HCT116 (cell line): ENCODE results near the gene ZYG11A. TPM values are rescaled to one million over a fixed set of nuclear protein-coding genes. Genes with fewer than 3 reads are reported as not detected.

Source experiments
- ATAC-seq: fragments of 200-7000 bp; cut with Tn5 transposase; 2 replicates; pipeline ENCODE4 v1.9.1; 2020; ENCODE audit warnings: mild to moderate bottlenecking, moderate library complexity
- BruUV-seq: library from RNA; stranded (reverse); fragments of 400-500 nt; replicated peaks from 2 replicates; lab custom pipeline; 2021; lab: Mats Ljungman, UMichigan
- CTCF ChIA-PET: fragments of 300-600 bp; sonication (Branson Sonifier 250); formaldehyde crosslinking; loops from one replicate; lab custom pipeline; 2021; ENCODE audit warnings: antibody characterized with exemption; lab: Charles Lee
- POLR2A ChIA-PET: fragments of 300-600, 350-600 bp; sonication (Branson Sonifier 250); formaldehyde crosslinking; loops from one replicate; lab custom pipeline; 2021; ENCODE audit warnings: antibody characterized with exemption; lab: Charles Lee
- RAD21 ChIA-PET, 2 experiments: fragments of 300-600 bp; sonication (Branson Sonifier 250); formaldehyde crosslinking; loops; one replicate each; lab custom pipeline; 2023; ENCODE audit warnings: low total read pairs in 2 of 2; ENCODE audit not compliant: uncharacterized antibody in 2 of 2, unreplicated experiment in 2 of 2, low non-redundant PET in 1 of 2; lab: Charles Lee
- DNase-seq: peaks from one replicate; pipeline ENCODE4 v3.0.0-alpha.2; 2010; ENCODE audit warnings: low read depth, low spot score
- H2AFZ ChIP-seq: fragments of 200-600 bp; shearing (Covaris generic), sonication (generic); 2 replicates; pipeline ENCODE4 v1.6.1; 2017; ENCODE audit warnings: low read depth, mixed run types, mixed read lengths, antibody characterized with exemption, low read length; ENCODE audit not compliant: poor library complexity, severe bottlenecking
- H3K27ac ChIP-seq: 2 replicates; pipeline ENCODE4 v1.5.1; 2012; ENCODE audit warnings: low read depth, low read length
- H3K27me3 ChIP-seq: fragments of 200-600 bp; sonication (generic); 2 replicates; pipeline ENCODE4 v1.6.1; 2016; ENCODE audit warnings: mixed run types, low read length, mixed read lengths; ENCODE audit not compliant: insufficient read depth
- H3K36me3 ChIP-seq, 2 experiments: fragments of 200-500 bp in 1 of 2; fragments of 200-600 bp in 1 of 2; sonication (Bioruptor generic) in 1 of 2; sonication (generic) in 1 of 2; 2 replicates each; pipeline versions ENCODE4 v1.5.1 to v1.6.1; 2014 to 2016; ENCODE audit warnings: low read length in 2 of 2, inconsistent platforms in 1 of 2, mixed read lengths in 1 of 2, mixed run types in 1 of 2; ENCODE audit not compliant: insufficient read depth in 2 of 2, control insufficient read depth in 1 of 2
- H3K4me1 ChIP-seq, 2 experiments: fragments of 200-600 bp in 1 of 2; sonication (generic) in 1 of 2; 2 replicates each; pipeline versions ENCODE4 v1.5.1 to v1.6.1; 2012 to 2017; ENCODE audit warnings: low read length in 2 of 2, inconsistent platforms in 1 of 2, mild to moderate bottlenecking in 1 of 2, mixed read lengths in 1 of 2, mixed run types in 1 of 2, moderate library complexity in 1 of 2; ENCODE audit not compliant: insufficient read depth in 2 of 2, control insufficient read depth in 1 of 2
- H3K4me2 ChIP-seq: fragments of 200-600 bp; sonication (generic); 2 replicates; pipeline ENCODE4 v1.6.1; 2017; ENCODE audit warnings: mixed run types, low read length, mixed read lengths
- H3K4me3 ChIP-seq, 2 experiments: fragments of 200-600 bp in 1 of 2; sonication (generic) in 1 of 2; replicated peaks in 1 of 2; 2 replicates each; pipeline ENCODE4 v1.5.1; 2011 to 2016; ENCODE audit warnings: low read length in 2 of 2, control low read depth in 1 of 2, low read depth in 1 of 2, mild to moderate bottlenecking in 1 of 2, mixed read lengths in 1 of 2, mixed run types in 1 of 2
- H3K79me2 ChIP-seq: fragments of 200-600 bp; sonication (generic); 2 replicates; pipeline ENCODE4 v1.6.1; 2017; ENCODE audit warnings: mild to moderate bottlenecking, mixed run types, low read length, moderate library complexity, mixed read lengths; ENCODE audit not compliant: insufficient read depth
- H3K9ac ChIP-seq: fragments of 200-600 bp; sonication (generic); 2 replicates; pipeline ENCODE4 v1.6.1; 2016; ENCODE audit warnings: low read length, mixed read lengths
- H3K9me2 ChIP-seq: fragments of 200-600 bp; sonication (generic), shearing (Covaris generic); 2 replicates; pipeline ENCODE4 v1.6.1; 2017; ENCODE audit warnings: mixed run types, mild to moderate bottlenecking, moderate library complexity; ENCODE audit not compliant: insufficient read depth
- H3K9me3 ChIP-seq, 2 experiments: fragments of 200-500 bp in 1 of 2; fragments of 200-600 bp in 1 of 2; sonication (Bioruptor generic) in 1 of 2; sonication (generic) in 1 of 2; 2 replicates each; pipeline ENCODE4 v1.6.1; 2014 to 2017; ENCODE audit warnings: low read length in 2 of 2, mixed read lengths in 2 of 2, inconsistent platforms in 1 of 2, low read depth in 1 of 2, mild to moderate bottlenecking in 1 of 2, mixed run types in 1 of 2, moderate library complexity in 1 of 2; ENCODE audit not compliant: control insufficient read depth in 1 of 2, insufficient read depth in 1 of 2
- H4K20me1 ChIP-seq: fragments of 200-600 bp; sonication (generic), shearing (Covaris generic); 2 replicates; pipeline ENCODE4 v1.6.1; 2017; ENCODE audit warnings: mixed run types, mild to moderate bottlenecking, moderate library complexity; ENCODE audit not compliant: insufficient read depth
- ATF3 ChIP-seq: IDR thresholded peaks from 2 replicates; pipeline ENCODE4 v1.6.1; 2012
- CBX3 ChIP-seq: IDR thresholded peaks from 2 replicates; pipeline ENCODE4 v1.6.1; 2012; ENCODE audit warnings: low read depth
- CEBPB ChIP-seq: IDR thresholded peaks from 2 replicates; pipeline ENCODE4 v1.6.1; 2012; ENCODE audit warnings: low read depth
- EZH2 ChIP-seq: fragments of 200-600 bp; sonication (generic); IDR thresholded peaks from 2 replicates; pipeline ENCODE4 v1.6.1; 2017; ENCODE audit warnings: antibody characterized with exemption, mixed run types
- EZH2phosphoT487 ChIP-seq: fragments of 200-600 bp; IDR thresholded peaks from 2 replicates; pipeline ENCODE4 v1.6.1; 2018; ENCODE audit warnings: antibody characterized with exemption, borderline replicate concordance
- FOSL1 ChIP-seq: IDR thresholded peaks from 2 replicates; pipeline ENCODE4 v1.6.1; 2012; ENCODE audit warnings: low read depth
- JUND ChIP-seq: IDR thresholded peaks from 2 replicates; pipeline ENCODE4 v1.6.1; 2012
- MAX ChIP-seq: IDR thresholded peaks from 2 replicates; pipeline ENCODE4 v1.6.1; 2012
- RAD21 ChIP-seq: IDR thresholded peaks from 2 replicates; pipeline ENCODE4 v1.6.1; 2012; ENCODE audit warnings: low read depth, mild to moderate bottlenecking
- REST ChIP-seq: IDR thresholded peaks from 2 replicates; pipeline ENCODE4 v1.6.1; 2012; ENCODE audit warnings: low read depth
- SP1 ChIP-seq: IDR thresholded peaks from 2 replicates; pipeline ENCODE4 v1.6.1; 2012; ENCODE audit warnings: low read depth
- ZBTB33 ChIP-seq: IDR thresholded peaks from 2 replicates; pipeline ENCODE4 v1.6.1; 2011; ENCODE audit warnings: mild to moderate bottlenecking, low read length, moderate library complexity; ENCODE audit not compliant: insufficient replicate concordance; ENCODE audit errors: extremely low read depth
- ZFX ChIP-seq: fragments of 450-650 bp; IDR thresholded peaks from 2 replicates; pipeline ENCODE4 v1.6.1; 2017
- ZNF274 ChIP-seq: fragments of 200-500 bp; sonication (Bioruptor generic); IDR thresholded peaks from 2 replicates; pipeline ENCODE4 v1.6.1; 2014; ENCODE audit warnings: mild to moderate bottlenecking, low read depth, low read length, inconsistent platforms
- intact Hi-C: fragments of 100-400 bp; cut with micrococcal nuclease; formaldehyde crosslinking; loops from 2 replicates; pipeline ENCODE4 v1.10.0; 2022
- total RNA-seq: library from RNA; stranded (reverse); gene quantifications from one replicate; pipeline ENCODE4 v1.2.1, GENCODE V29; 2021; ENCODE audit not compliant: unreplicated experiment

The ZYG11A gene
- total RNA-seq, 1 experiment from 2014 or later: 0.05 TPM

- BruUV-seq: no TSS peak
- Histone ChIP-seq H3K27ac (no peak overlapping the region), H3K79me2 (no peaks in the 10 kb centered on the region), H3K27me3 (no peaks in the 10 kb centered on the region), H4K20me1 (no peaks in the 10 kb centered on the region), H2AFZ (no peak overlapping the region), H3K4me1 (no peaks in the 10 kb centered on the region), H3K9me3 (no peaks in the 10 kb centered on the region), H3K9me2 (no peaks in the 10 kb centered on the region), H3K36me3 (no peaks in the 10 kb centered on the region), H3K4me3 (no peak overlapping the region), H3K4me2 (no peak overlapping the region), H3K9ac (no peak overlapping the region)
- POLR2A ChIA-PET: interaction anchor here (0.6 kb wide), 1 partner anchor 325 kb away, joined by 6 read pairs; the partner anchor contains the start of gene TUT4
- no peak for DNase-seq
- RAD21 ChIA-PET: no interaction called here
- TF ChIP-seq ZNF274: no peak
- no peak for TF ChIP-seq MAX
- TF ChIP-seq RAD21: no peak
- no peak for TF ChIP-seq SP1
- no peak for TF ChIP-seq ZFX
- no peak for TF ChIP-seq EZH2
- no peak for TF ChIP-seq CBX3
- TF ChIP-seq JUND: no peak
- TF ChIP-seq REST: no peak
- no peak for TF ChIP-seq ATF3
- TF ChIP-seq FOSL1: no peak
- no peak for TF ChIP-seq ZBTB33
- no peak for TF ChIP-seq EZH2phosphoT487
- no peak for TF ChIP-seq CEBPB
- intact Hi-C loops: no loop called here
- CTCF ChIA-PET: no interaction called here
- ATAC-seq: no peak
Observed at GRCh38 chr1:52877554-52877953, 35.0 kb downstream of the ZYG11A start.
